IPS-15b (cell line): ENCODE measurements around the gene SNAI1.
A peak's percentile ranks its signal among the peaks of the same experiment; 100 is the strongest.
"Not testable (repeated sequence)": the region's sequence is repeated elsewhere in the genome, so short reads cannot be mapped to it uniquely, and the experiment has no call there.

ENCODE experiments used
- H3K27me3 ChIP-seq: one replicate; pipeline ENCODE4 v1.6.1; 2013; ENCODE audit warnings: low read length; ENCODE audit not compliant: control insufficient read depth, insufficient read depth
- H3K36me3 ChIP-seq: one replicate; pipeline ENCODE4 v1.6.1; 2013; ENCODE audit warnings: low read length; ENCODE audit not compliant: control insufficient read depth, insufficient read depth
- H3K4me1 ChIP-seq: one replicate; pipeline ENCODE4 v1.6.1; 2013; ENCODE audit warnings: mild to moderate bottlenecking, low read length; ENCODE audit not compliant: control insufficient read depth, insufficient read depth
- H3K4me3 ChIP-seq: one replicate; pipeline ENCODE4 v1.5.1; 2013; ENCODE audit warnings: low read depth, low read length
- H3K9ac ChIP-seq: one replicate; pipeline ENCODE4 v1.6.1; 2013; ENCODE audit warnings: low read depth, mild to moderate bottlenecking, low read length
- H3K9me3 ChIP-seq: one replicate; pipeline ENCODE4 v1.6.1; 2013; ENCODE audit warnings: mild to moderate bottlenecking, low read length; ENCODE audit not compliant: control insufficient read depth, insufficient read depth

The SNAI1 gene

DNA sequence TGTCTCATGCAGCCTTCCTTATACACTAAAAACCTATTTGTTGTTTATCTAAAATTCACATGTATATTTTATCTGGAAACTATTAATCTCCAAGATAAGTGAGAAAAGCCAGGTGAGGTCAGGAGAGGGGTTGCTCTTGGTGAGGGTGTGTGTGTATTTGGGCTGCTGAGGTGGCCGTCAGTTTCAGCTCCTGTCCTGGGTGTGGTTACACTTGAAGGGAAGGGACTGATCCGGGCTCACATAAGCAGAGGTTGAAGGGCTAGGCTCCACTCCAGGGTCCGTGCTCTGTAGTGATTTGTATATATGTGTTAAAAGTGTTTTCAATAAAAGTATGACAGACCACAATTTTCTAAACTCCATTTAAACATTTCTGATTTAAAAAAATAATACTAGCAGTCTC lies 13.5 kb upstream of the SNAI1 start:
- H3K27me3 ChIP-seq: no peaks in the 10 kb centered on the region
- no peaks in the 10 kb centered on the region for H3K9me3 ChIP-seq
- no peak overlapping the region for H3K4me3 ChIP-seq
- no peaks in the 10 kb centered on the region for H3K36me3 ChIP-seq
- peaks cover 9% of the 10 kb centered on the region for H3K4me1 ChIP-seq
- H3K9ac ChIP-seq: no peak overlapping the region

DNA sequence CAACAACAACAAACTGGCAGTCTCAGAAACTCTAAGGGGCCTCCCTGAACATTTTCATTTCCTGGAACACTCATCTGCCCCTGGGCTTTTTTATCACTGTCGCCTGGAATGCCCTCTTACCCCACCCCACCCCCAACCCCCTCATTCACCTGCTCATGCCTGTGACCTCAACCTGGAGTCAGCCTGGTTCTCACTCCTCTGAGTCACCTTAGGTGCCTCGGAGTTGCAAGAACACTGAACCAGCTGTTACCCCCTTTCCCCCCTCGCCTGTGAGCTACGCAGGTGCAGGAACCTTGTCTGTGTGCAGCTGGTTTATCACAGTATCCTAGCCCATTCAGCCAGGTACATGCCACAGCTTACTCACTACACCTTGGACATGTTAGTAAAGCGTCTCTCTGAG lies 12.8 kb upstream of the SNAI1 start:
- Histone ChIP-seq H3K36me3 (no peaks in the 10 kb centered on the region), H3K9me3 (no peaks in the 10 kb centered on the region), H3K27me3 (no peaks in the 10 kb centered on the region), H3K4me1 (peaks cover 9% of the 10 kb centered on the region), H3K4me3 (no peak overlapping the region), H3K9ac (no peak overlapping the region)

DNA sequence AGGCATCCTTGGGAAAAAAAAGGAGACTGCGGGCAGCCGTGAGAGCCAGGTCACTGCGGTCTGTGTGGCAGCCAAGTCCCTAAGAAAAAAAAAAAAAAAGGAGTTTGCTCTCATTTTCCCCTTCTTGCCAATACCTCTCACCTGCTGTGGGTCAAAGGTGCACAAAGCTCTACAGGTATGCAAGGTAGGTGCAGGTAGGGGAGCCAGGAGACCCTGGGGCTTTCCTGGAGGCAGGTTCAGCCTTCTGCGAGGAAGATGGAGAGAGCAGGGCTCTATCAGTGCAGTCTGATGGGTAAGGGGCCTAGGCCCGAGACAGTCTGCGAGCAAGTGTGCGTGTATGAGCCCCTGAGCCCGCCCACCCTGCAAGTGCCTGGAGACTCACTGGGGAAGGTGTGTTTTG lies 12.3 kb upstream of the SNAI1 start:
- Histone ChIP-seq H3K27me3 (no peaks in the 10 kb centered on the region), H3K9me3 (no peaks in the 10 kb centered on the region), H3K9ac (no peak overlapping the region), H3K36me3 (no peaks in the 10 kb centered on the region), H3K4me1 (peaks cover 3% of the 10 kb centered on the region), H3K4me3 (no peak overlapping the region)

DNA sequence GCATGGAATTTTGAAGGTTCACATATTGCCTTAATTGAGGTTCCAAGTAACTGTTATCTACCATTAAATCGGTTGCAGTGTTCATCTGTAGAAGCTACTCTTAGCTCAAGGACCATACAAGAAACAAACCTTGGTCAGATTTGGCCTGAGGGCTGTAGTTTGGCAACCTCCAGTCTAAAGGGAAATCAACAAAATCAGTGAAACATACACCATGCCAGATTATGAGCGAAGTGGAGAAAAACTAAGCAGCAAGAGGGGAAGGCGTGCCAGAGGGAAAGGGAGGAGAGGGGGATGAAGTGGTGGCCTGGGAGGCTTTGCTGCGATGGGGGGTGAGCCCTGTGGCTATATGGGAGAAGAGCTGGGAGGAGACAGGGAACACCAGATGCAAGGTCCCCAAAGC lies 8.8 kb upstream of the SNAI1 start:
- Histone ChIP-seq H3K9me3 (no peaks in the 10 kb centered on the region), H3K27me3 (no peaks in the 10 kb centered on the region), H3K4me3 (no peak overlapping the region), H3K36me3 (no peaks in the 10 kb centered on the region), H3K9ac (no peak overlapping the region), H3K4me1 (peaks cover 3% of the 10 kb centered on the region)

DNA sequence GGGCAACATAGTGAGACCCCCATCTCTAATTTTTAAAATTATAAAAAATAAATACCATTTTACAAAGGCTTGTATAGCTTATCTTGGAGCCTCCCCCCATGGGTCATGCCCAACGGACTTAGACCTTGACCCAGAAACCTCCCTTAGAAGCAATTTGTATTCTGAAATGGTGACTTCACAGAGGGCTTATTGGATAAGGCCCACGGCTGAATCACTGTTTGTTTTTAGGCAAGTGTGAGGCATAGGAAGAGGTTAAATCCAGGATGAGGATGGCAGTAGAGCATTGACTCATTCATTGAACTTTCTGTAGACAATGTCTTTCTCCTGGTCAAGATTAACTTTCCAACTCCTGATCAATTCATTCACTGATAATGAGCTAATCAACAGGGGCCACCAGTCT lies 6.2 kb upstream of the SNAI1 start:
- Histone ChIP-seq H3K27me3 (peaks cover 13% of the 10 kb centered on the region), H3K9ac (no peak overlapping the region), H3K36me3 (no peaks in the 10 kb centered on the region), H3K9me3 (no peaks in the 10 kb centered on the region), H3K4me1 (peaks cover 7% of the 10 kb centered on the region), H3K4me3 (no peak overlapping the region)

GRCh38 chr20:49977740-49978139 lies 5.0 kb upstream of the SNAI1 start:
- not testable (repeated sequence) for H3K36me3 ChIP-seq, H3K9me3 ChIP-seq, H3K4me1 ChIP-seq, H3K9ac ChIP-seq, H3K4me3 ChIP-seq
- H3K27me3 ChIP-seq: peaks cover 20% of the 10 kb centered on the region

- no peak overlapping the region for H3K4me3 ChIP-seq
- H3K36me3 ChIP-seq: no peaks in the 10 kb centered on the region
- H3K27me3 ChIP-seq: peaks cover 20% of the 10 kb centered on the region
- no peak overlapping the region for H3K9ac ChIP-seq
- no peaks in the 10 kb centered on the region for H3K9me3 ChIP-seq
- peaks cover 7% of the 10 kb centered on the region for H3K4me1 ChIP-seq
Measured at GRCh38 chr20:49978685-49979029, 4.1 kb upstream of the SNAI1 start.

GRCh38 chr20:49979030-49979832 lies 3.5 kb upstream of the SNAI1 start:
- Histone ChIP-seq H3K36me3 (peaks cover 4% of the 10 kb centered on the region), H3K4me1 (peaks cover 7% of the 10 kb centered on the region), H3K9me3 (no peaks in the 10 kb centered on the region), H3K4me3 (peak overlapping the region; percentile 50), H3K27me3 (peaks cover 20% of the 10 kb centered on the region), H3K9ac (no peak overlapping the region)

DNA sequence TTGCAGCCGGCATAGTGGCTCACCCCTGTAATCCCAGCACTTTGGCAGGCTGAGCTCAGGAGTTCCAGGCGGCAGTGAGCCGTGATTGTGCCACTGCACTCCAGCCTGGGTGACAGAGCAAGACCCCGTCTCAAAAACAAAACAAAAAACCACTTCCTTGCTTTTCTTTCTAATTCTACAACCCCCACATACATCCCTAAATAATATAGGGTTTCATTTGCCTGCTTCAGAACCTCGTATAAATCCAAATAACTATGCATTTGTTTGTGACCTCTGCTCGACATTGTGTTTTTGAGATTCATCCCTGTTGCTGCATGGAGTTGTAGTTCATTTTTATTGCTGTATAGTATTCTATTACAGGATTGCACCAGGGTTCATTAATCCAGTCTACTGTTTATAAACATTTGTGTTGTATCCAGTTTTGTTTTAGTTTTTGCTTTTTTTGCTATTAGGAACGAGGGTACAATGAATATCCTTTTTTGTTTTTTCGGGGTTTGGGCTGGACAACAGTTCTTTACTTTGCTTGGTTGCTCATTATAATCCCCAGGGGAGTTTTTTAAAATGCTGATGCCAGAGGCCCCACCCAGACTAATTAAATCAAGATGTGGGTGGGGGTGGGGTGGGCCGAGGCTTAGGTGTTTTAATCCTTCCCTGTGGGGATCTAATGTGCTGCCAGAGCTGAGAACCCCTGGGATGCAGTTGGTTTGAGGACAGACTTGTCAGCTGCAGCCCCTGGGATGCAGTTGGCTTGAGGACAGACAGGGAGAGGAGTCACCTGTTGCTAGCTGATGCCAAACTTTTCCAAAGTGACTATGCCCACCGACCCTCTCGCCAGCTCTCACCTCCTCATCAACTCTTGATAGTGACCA lies 2.4 kb upstream of the SNAI1 start:
- Histone ChIP-seq H3K27me3 (peaks cover 20% of the 10 kb centered on the region), H3K4me1 (peaks cover 7% of the 10 kb centered on the region), H3K4me3 (peak overlapping the region; percentile 6), H3K36me3 (peaks cover 6% of the 10 kb centered on the region), H3K9ac (no peak overlapping the region), H3K9me3 (no peaks in the 10 kb centered on the region)

DNA sequence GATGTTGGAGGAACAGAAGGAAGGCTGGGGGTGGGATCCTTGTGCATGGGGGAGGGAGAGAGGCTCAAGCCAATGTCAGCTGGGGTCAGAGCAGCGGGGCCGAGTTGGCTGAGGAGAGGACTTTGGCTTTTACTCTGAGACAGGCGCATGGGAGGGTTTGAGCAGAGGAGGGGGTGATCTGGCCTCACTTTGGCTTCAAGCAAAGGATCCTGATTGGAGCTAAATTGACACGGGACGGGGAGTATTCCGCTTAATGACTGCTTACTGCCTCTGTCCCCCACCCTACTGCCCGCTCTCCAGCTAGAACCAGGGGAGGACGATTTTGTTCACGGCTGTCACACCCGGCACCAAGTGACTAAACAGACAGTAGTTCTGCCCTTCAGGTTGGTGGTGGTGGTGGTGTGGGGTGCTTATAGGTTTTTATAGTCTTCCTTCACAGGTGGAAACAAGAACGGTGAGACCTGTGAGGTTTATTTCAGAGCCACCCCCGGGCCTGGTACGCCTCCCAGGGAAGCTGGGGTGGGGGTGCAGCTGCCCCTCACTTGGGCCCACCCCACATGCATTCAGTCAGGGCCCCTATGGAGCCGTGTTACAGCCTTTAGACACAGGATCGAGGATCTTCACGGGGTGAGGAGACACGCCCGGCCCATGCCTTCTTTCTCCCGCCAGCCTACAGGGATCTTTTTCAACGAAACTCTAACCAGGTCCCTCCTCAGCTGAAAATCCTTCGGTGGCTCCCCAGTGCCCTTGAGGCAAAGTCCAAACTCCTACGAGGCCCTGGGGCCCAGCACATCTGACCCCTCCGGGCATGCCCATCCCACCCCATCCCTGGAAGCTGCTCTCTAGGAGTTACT lies 1.3 kb upstream of the SNAI1 start:
- Histone ChIP-seq H3K9me3 (no peaks in the 10 kb centered on the region), H3K4me3 (peak overlapping the region; percentile 66), H3K36me3 (peaks cover 9% of the 10 kb centered on the region), H3K9ac (no peak overlapping the region), H3K27me3 (peaks cover 20% of the 10 kb centered on the region), H3K4me1 (peaks cover 12% of the 10 kb centered on the region)

DNA sequence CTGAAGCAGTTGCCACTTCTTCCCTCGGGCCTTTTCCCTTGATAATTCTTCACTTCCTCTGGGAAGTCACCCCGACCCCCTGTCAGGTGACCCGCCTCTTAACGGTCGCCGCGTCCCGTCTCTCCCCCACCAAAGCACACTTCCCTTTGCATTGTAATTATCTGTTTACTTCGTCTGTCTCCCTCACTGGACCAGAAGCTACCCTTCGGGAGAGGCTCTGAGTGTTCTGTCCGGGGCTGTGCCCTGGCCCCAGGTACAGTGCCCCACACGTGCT lies 771 bp upstream of the SNAI1 start:
- peaks cover 20% of the 10 kb centered on the region for H3K27me3 ChIP-seq
- H3K9me3 ChIP-seq: no peaks in the 10 kb centered on the region
- H3K4me1 ChIP-seq: peaks cover 14% of the 10 kb centered on the region
- peaks cover 9% of the 10 kb centered on the region for H3K36me3 ChIP-seq
- H3K4me3 ChIP-seq: peak overlapping the region; percentile 66
- H3K9ac ChIP-seq: no peak overlapping the region
